ENCODE data around the gene BRSK1. TPM values are rescaled to one million over a fixed set of nuclear protein-coding genes. Genes with fewer than 3 reads are reported as not detected.
A peak's percentile ranks its signal among the peaks of the same experiment; 100 is the strongest.

The BRSK1 gene
- total and polyA plus RNA-seq, 2 of the 13 experiments (the other 11 are each of a cell fraction or from before 2014, with no cell fraction given), result 0.18 to 1.2 TPM

DNA sequence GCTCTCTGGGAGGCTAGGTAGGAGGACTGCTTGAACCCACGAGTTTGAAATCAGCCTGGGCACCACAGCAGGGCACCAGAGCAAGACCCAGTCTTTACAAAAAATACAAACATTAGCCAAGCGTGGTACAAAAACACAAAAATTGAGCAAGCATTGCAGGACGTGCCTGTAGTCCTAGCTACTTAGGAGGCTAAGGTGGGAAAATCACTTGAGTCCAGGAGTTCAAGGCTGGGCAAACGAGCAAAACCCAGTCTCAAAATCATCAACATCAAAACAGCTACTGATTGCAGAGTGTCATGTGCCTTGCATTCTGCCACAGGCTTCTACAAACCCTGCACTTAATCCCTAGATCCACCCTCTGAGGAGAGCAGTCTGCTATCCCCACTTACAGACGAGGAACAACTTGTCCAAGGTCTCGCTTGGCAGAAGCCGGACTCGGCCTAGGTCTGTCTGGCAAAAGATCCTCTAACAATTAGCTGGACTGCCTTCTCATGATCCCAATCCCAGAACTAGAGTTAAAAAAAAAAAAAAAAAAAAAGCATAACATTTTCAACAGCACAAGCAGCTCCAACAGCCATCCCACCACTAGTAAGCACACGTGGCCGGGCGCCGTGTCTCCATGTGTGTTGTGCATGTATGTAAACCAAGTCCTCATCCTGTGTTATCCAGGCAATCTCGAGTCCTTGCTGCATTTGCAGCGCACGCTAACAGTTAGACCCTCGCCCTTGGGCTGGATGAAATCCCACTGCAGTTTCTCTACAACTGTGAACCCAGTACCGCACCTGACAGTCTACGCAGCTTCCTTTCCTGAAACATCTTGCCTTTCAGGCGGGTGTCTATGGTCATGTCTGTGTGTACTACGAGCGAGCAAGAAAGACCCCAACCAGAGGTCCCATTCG, 27.0 kb upstream of the BRSK1 start (continued):
- TF ChIP-seq RORA (CRISPR knock-in tag; IDR thresholded peaks at IDR 0.05), result no peak; the same call in 1 of the 2 replicates
- TF ChIP-seq CBFB (CRISPR knock-in tag; IDR thresholded peaks at IDR 0.05), result no peak
- TF ChIP-seq ZNF121 (CRISPR knock-in tag; IDR thresholded peaks at IDR 0.05), result peak; percentile 96
- TF ChIP-seq PCBP2 (optimal IDR thresholded peaks at IDR 0.05; ENCODE audit: low read depth, low read length, poor library complexity, severe bottlenecking), result no peak
- TF ChIP-seq, protein P1, sequence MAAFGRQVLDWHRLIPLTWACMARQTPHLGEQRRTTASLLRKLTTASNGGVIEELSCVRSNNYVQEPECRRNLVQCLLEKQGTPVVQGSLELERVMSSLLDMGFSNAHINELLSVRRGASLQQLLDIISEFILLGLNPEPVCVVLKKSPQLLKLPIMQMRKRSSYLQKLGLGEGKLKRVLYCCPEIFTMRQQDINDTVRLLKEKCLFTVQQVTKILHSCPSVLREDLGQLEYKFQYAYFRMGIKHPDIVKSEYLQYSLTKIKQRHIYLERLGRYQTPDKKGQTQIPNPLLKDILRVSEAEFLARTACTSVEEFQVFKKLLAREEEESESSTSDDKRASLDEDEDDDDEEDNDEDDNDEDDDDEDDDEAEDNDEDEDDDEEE (CRISPR knock-in tag; IDR thresholded peaks at IDR 0.05), result no peak
- TF ChIP-seq FOSL2 (CRISPR knock-in tag; IDR thresholded peaks at IDR 0.05), result no peak
- TF ChIP-seq CREB1 (IDR thresholded peaks at IDR 0.05), result no peak
- no peak for TF ChIP-seq CREB1 (CRISPR knock-in tag; IDR thresholded peaks at IDR 0.05)
- TF ChIP-seq, protein P2, sequence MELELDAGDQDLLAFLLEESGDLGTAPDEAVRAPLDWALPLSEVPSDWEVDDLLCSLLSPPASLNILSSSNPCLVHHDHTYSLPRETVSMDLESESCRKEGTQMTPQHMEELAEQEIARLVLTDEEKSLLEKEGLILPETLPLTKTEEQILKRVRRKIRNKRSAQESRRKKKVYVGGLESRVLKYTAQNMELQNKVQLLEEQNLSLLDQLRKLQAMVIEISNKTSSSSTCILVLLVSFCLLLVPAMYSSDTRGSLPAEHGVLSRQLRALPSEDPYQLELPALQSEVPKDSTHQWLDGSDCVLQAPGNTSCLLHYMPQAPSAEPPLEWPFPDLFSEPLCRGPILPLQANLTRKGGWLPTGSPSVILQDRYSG (CRISPR knock-in tag; IDR thresholded peaks at IDR 0.05), result no peak
- TF ChIP-seq, protein P3, sequence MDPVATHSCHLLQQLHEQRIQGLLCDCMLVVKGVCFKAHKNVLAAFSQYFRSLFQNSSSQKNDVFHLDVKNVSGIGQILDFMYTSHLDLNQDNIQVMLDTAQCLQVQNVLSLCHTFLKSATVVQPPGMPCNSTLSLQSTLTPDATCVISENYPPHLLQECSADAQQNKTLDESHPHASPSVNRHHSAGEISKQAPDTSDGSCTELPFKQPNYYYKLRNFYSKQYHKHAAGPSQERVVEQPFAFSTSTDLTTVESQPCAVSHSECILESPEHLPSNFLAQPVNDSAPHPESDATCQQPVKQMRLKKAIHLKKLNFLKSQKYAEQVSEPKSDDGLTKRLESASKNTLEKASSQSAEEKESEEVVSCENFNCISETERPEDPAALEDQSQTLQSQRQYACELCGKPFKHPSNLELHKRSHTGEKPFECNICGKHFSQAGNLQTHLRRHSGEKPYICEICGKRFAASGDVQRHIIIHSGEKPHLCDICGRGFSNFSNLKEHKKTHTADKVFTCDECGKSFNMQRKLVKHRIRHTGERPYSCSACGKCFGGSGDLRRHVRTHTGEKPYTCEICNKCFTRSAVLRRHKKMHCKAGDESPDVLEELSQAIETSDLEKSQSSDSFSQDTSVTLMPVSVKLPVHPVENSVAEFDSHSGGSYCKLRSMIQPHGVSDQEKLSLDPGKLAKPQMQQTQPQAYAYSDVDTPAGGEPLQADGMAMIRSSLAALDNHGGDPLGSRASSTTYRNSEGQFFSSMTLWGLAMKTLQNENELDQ (CRISPR knock-in tag; IDR thresholded peaks at IDR 0.05; ENCODE audit: borderline replicate concordance), result no peak
- no peak for TF ChIP-seq SMARCE1 (IDR thresholded peaks at IDR 0.05; ENCODE audit: borderline replicate concordance)
- TF ChIP-seq ZNF350 (CRISPR knock-in tag; IDR thresholded peaks at IDR 0.05; ENCODE audit: borderline replicate concordance, low read depth), result no peak
- no peak for TF ChIP-seq TEAD2 (CRISPR knock-in tag; IDR thresholded peaks at IDR 0.05)
- no peak for TF ChIP-seq JUNB (CRISPR knock-in tag; IDR thresholded peaks at IDR 0.05; ENCODE audit: borderline replicate concordance)
- no peak for TF ChIP-seq SNRNP70 (IDR thresholded peaks at IDR 0.05; ENCODE audit: low read depth, low read length)
- no peak for TF ChIP-seq ERF (CRISPR knock-in tag; IDR thresholded peaks at IDR 0.05)
- TF ChIP-seq U2AF1 (optimal IDR thresholded peaks at IDR 0.05; ENCODE audit: low read depth, low read length), result no peak
- TF ChIP-seq ZFYVE20 (CRISPR knock-in tag; IDR thresholded peaks at IDR 0.05; ENCODE audit: borderline replicate concordance, low read depth), result no peak
- TF ChIP-seq ZNF281 (CRISPR knock-in tag; IDR thresholded peaks at IDR 0.05; ENCODE audit: borderline replicate concordance), result no peak
- TF ChIP-seq KDM2A (CRISPR knock-in tag; IDR thresholded peaks at IDR 0.05; ENCODE audit: borderline replicate concordance, low read depth), result no peak
- TF ChIP-seq ZFP90 (CRISPR knock-in tag; IDR thresholded peaks at IDR 0.05; ENCODE audit: borderline replicate concordance), result no peak
- TF ChIP-seq FOXA1 (IDR thresholded peaks at IDR 0.05), result no peak
- TF ChIP-seq FOXA1 (CRISPR knock-in tag; IDR thresholded peaks at IDR 0.05), result no peak
- TF ChIP-seq ZNF615 (CRISPR knock-in tag; IDR thresholded peaks at IDR 0.05; ENCODE audit: borderline replicate concordance), result no peak
